Measurements from ENCODE around the gene KLHDC4. TPM values are rescaled to one million over a fixed set of nuclear protein-coding genes. Genes with fewer than 3 reads are reported as not detected.
"Not testable (repeated sequence)": the region's sequence is repeated elsewhere in the genome, so short reads cannot be mapped to it uniquely, and the experiment has no call there.

Gene KLHDC4
- polyA plus RNA-seq, 5 donors = 29.0 to 40.1 (median 37.2) TPM

GRCh38 chr16:87686697-87687096 is 79.1 kb downstream of the KLHDC4 start:
- DNase-seq = no peak

- DNase-seq = no peak
Measured at GRCh38 chr16:87685766-87686165, 80.0 kb downstream of the KLHDC4 start.

- no peak for DNase-seq
Measured at GRCh38 chr16:87685405-87685755, 80.4 kb downstream of the KLHDC4 start.

- no peak for DNase-seq
Measured at GRCh38 chr16:87684711-87685404, 80.9 kb downstream of the KLHDC4 start.

GRCh38 chr16:87684106-87684677 is 81.6 kb downstream of the KLHDC4 start:
- DNase-seq = no peak

DNA sequence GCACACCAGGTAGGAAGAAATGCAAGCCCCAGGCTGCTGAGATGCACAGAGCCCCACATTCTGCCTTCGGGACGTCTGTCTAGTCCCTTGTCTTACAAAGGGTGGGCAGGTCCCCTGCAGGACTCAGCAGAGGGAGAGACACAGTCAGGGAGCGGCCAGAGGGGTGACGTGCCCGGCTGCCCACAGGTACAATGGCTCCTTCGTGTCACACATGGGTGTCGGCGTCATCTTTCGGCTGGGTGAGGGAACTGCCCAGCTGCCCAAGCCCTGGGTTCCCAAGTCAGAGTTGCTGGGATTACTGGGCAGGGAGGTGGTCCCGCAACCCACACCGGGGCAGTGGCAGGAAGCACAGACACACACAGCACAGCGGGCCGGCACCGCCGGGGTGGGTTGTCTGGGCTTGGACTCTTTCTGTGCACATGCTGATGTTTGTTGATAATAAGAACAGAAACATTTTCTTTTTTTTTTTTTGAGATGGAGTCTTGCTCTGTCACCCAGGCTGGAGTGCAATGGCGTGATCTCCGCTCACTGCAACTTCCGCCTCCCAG is 82.9 kb downstream of the KLHDC4 start:
- DNase-seq = no peak

DNA sequence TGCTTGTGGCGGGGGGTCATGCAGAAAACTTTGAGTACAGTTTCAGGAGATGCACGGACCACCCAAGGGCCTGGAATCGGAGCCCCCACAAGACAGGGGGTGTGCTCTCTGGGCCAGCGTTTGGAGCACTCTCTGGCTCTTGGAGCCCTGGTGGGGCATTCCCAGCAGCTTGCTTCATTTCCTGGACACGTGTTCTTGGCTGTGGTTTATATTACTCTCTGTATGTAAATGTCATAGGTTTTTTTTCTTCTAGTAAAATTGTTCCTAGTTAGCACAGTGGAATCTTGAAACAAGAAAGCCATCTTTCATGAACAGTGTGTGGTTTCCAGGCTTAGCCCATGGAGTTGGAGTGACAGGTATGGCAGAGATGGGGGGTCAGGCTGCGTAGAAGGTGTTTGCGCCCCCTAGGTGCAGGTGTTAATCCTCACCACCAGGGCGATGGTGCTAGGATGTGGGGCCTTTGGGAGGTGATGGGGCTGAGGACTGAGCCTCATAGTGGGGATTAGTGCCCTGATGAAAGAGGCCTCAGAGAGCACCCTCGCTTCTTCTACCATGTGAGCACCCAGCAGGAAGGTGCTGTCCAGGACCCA is 83.7 kb downstream of the KLHDC4 start:
- no peak for DNase-seq

DNA sequence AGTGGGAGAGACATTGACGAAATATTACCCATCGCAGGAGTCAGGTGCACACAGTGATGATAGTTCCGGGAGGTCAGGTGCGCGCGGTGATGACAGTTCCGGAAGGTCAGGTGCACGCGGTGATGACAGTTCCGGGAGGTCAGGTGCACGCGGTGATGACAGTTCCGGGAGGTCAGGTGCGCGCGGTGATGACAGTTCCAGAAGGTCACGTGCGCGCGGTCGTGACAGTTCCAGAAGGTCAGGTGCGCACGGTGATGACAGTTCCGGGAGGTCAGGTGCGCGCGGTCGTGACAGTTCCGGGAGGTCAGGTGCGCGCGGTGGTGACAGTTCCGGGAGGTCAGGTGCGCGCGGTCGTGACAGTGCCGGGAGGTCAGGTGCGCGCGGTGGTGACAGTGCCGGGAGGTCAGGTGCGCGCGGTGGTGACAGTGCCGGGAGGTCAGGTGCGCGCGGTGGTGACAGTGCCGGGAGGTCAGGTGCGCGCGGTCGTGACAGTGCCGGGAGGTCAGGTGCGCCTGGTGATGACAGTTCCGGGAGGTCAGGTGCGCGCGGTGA is 84.7 kb downstream of the KLHDC4 start:
- DNase-seq = not testable (repeated sequence)

- no peak for DNase-seq
Measured at GRCh38 chr16:87680272-87680644, 85.5 kb downstream of the KLHDC4 start.

DNA sequence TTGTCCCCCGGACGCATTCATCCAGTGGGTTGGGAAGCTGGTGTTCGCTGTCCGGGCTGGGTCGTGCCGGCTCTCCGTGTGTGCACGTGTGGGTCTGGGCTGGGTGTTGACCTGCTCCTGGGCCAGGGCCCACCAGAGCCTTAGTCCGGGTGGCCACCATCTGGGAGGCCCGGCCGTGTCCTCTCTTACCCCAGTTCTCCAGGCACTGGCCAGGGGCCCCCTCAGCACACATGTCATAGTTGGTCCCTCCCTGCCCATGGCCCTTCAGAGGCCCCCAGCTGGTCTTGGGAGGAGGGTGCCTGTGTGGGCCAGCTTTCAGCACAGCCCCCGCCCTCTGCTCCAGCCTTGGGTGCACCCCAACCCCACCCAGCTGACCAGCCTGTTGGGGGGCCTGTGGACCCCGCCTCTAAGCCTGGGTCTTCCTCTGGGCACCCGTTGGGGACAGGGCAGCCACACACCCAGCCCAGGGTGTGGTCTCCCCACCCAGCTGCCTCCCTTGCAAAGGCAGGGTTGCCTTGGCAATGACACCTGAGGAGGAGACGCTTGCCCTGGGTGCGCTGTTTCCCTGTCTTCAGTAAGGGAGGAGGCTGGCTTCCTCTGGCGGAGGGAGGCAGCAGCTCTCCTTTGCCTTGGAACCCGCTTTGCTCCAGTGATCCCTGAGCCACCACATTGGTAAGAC is 86.1 kb downstream of the KLHDC4 start:
- DNase-seq = no peak

DNA sequence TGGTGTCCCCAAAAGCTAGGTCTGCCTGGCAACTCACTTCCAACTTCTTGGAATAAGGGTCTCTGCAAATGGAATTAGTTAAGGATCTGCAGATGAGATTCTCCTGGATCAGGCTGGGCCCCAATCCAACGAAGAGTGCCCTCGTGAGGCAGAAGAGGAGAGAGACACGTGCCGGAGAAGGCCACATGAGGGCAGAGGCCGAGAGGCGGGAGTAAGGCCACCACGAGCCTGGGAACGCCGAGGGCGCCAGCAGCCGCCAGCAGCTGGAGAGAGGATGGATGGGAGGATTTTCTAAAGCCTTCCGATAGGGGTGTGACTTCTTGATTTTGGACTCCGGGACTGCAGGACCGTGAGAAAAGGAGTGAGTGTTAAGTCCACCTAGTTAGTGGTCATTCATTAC is 87.2 kb downstream of the KLHDC4 start:
- DNase-seq = no peak

DNA sequence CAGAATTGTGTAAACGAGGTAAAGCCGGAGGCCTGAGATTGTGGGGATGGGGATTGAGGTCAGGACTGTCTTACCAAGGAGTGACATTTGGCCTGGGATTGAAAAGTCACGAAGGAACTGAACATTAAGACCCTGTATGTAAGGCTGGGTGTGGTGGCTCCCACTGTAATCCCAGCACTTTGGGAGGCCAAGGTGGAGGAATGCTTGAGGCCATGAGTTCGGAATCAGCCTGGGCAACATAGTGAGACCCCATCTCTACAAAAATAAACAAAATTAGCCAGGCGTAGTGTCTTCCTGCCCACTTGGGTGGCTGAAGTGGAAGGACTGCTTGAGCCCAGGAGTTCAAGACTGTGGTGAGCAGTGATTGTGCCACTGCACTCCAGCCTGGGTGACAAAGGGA is 88.0 kb downstream of the KLHDC4 start:
- DNase-seq = no peak

DNA sequence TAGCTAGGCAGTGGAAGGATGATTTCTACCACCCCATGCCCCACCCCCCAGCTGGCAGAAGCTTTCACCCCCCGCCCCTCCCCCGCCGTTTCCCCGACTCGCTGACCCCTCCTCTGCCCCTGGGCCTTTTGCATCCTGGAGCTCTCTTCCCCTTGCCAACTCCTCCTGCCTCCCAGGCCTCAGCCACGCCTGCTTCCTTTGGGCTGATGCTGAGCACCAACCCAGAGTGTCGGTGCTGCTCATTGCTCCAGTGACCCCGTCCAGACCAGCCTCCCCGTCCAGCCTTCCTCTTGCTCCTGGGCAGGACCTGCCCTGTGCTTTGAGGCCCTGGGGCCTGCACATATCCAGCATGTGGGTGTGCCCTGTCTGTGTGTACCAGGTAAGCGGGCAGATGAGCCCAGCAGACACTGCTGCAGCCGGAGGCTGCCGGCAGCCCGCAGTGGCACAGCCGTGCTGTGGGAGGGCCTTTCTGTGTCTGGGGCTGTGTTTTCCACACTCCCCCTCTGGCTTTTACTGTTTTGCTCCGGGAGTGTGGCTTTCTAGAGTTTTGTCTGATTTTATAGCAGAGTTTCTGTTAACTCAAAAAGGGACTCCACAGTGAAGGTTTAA is 90.6 kb downstream of the KLHDC4 start:
- no peak for DNase-seq

DNA sequence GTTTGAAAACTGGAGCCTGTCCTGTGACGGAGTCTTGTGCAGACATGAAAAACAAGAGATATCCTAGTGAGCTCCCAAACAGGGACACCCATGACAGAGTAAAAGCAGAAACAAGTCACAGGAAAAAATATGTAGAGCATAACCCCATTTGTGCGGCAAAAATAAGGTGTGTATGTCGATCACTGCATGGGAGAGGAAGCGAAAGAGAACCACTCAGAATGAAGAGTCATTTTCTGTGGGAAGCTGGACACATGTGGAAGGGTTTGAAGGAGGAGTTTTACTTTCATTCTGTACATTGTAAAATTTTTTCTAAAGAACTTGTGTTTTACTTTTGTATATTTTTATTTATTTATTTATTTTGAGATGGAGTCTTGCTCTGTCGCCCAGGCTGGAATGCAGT is 91.4 kb downstream of the KLHDC4 start:
- DNase-seq = no peak

GRCh38 chr16:87671715-87672270 is 94.0 kb downstream of the KLHDC4 start:
- DNase-seq = no peak

DNA sequence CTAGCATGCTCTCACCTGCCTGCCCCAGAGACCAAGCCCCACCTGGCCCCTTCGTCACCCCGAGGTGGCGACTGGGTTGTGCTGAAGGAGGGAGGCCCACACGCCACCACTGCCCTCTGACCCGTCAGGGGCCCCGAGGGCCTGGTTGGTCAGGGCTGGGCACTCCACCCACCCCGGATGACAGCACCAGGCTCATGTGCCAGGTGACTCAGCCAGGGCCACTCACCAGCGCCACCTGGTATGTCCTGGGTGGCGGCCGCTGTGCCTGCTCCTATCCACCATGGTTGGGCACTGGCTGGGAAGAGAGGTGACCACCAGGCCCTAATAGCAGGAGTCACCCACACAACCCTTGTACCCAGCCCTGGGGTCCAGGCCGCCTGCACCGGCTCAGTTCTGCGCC is 94.6 kb downstream of the KLHDC4 start:
- DNase-seq = no peak

DNA sequence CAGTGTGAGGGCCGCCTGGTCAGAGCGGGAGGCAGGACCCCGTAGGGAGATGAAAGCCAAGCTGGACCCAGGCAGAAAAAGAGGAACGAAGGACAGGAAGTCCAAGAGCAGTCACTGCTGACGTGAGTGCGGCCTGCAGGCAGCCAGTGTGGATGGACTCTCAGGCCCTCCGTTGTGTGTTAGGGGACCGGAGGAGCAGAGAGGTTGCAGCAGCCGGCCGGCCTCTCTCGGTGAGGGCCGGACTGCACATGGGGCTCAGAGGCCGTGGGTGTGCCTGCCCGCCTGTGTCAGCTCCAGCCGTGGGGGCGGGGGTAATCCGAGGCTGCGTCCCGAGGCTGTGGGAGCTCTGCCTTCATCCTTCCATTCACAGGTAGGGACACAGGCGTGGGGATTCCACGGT is 96.1 kb downstream of the KLHDC4 start:
- no peak for DNase-seq

GRCh38 chr16:87667946-87668345 is 97.8 kb downstream of the KLHDC4 start:
- no peak for DNase-seq

- no peak for DNase-seq
Measured at GRCh38 chr16:87667443-87667842, 98.3 kb downstream of the KLHDC4 start.

GRCh38 chr16:87666919-87667318 is 98.9 kb downstream of the KLHDC4 start:
- no peak for DNase-seq

GRCh38 chr16:87665193-87665592 is 100.6 kb downstream of the KLHDC4 start:
- no peak for DNase-seq

GRCh38 chr16:87664792-87665191 is 101.0 kb downstream of the KLHDC4 start:
- no peak for DNase-seq

Measured in right lung (tissue), 5 donors.